Measurements from ENCODE around the gene AGAP6. TPM values are rescaled to one million over a fixed set of nuclear protein-coding genes. Genes with fewer than 3 reads are reported as not detected.

The AGAP6 gene
- total RNA-seq, result 1.7 and 3.6 TPM in 2 replicates

GRCh38 chr10:49988376-49988775 is at the start of gene AGAP6:
AGAP6 (plus strand) TSS chr10:49988406; CDS start chr10:49988716, 310 bp downstream.

GRCh38 chr10:49941447-49942338 is 46.5 kb upstream of the AGAP6 start, which contains the start of the genes PARG and TIMM23B:
PARG (minus strand) TSS chr10:49942027; CDS start chr10:49941725, 302 bp downstream.
TIMM23B (plus strand) TSS chr10:49942053; CDS start chr10:49942195, 142 bp downstream.

Other genes starting within 250 kb of the AGAP6 start
- 0.19 and 0.99 TPM in 2 replicates for gene OGDHL, start 226.1 kb upstream of the AGAP6 start, total RNA-seq
- 32.9 and 39.4 TPM in 2 replicates for gene PARG, start 46.4 kb upstream of the AGAP6 start, total RNA-seq
- gene TIMM23B, start 46.4 kb upstream of the AGAP6 start, total RNA-seq, result 12.0 and 18.1 TPM in 2 replicates
- gene WASHC2A, start 79.5 kb downstream of the AGAP6 start, total RNA-seq, result 41.8 and 42.4 TPM in 2 replicates